ENCODE measurements around the gene FAM114A1.

FAM114A1 gene

GRCh38 chr4:38904682-38905081 is 37.1 kb downstream of the FAM114A1 start:
- no peaks in the 10 kb centered on the region for H4K20me1 ChIP-seq (ENCODE audit: insufficient read depth, low read length, poor library complexity, severe bottlenecking)
- no peak overlapping the region for H3K9ac ChIP-seq (ENCODE audit: low read depth, low read length, poor library complexity, severe bottlenecking)
- peaks cover 12% of the 10 kb centered on the region for H3K4me1 ChIP-seq (ENCODE audit: insufficient read depth, low read length, poor library complexity, severe bottlenecking)
- H3K27me3 ChIP-seq (ENCODE audit: insufficient read depth, low read length, poor library complexity, severe bottlenecking) = no peaks in the 10 kb centered on the region
- H3K9me3 ChIP-seq (ENCODE audit: insufficient read depth, low read depth, low read length) = no peaks in the 10 kb centered on the region
- H3K4me3 ChIP-seq (ENCODE audit: low read length, poor library complexity, severe bottlenecking) = no peak overlapping the region
- peak overlapping the region; percentile 38; the same call in 1 of the 2 replicates for H2AFZ ChIP-seq (ENCODE audit: low read length)
- H3K4me2 ChIP-seq (ENCODE audit: low read depth, low read length, poor library complexity, severe bottlenecking) = no peak overlapping the region
- no peaks in the 10 kb centered on the region for H3F3A ChIP-seq (ENCODE audit: low read depth)
- TF ChIP-seq CTCF (conservative IDR thresholded peaks at IDR 0.05; ENCODE audit: low read length) (no peak), EZH2phosphoT487 (IDR thresholded peaks at IDR 0.05; ENCODE audit: borderline replicate concordance) (no peak)
- H3K9me2 ChIP-seq (replicated peaks; ENCODE audit: low read depth, low read length) = no peaks in the 10 kb centered on the region
- H3K36me3 ChIP-seq (ENCODE audit: insufficient read depth, low read length) = no peaks in the 10 kb centered on the region
- H3K79me2 ChIP-seq (ENCODE audit: insufficient read depth, low read length) = no peaks in the 10 kb centered on the region

DNA sequence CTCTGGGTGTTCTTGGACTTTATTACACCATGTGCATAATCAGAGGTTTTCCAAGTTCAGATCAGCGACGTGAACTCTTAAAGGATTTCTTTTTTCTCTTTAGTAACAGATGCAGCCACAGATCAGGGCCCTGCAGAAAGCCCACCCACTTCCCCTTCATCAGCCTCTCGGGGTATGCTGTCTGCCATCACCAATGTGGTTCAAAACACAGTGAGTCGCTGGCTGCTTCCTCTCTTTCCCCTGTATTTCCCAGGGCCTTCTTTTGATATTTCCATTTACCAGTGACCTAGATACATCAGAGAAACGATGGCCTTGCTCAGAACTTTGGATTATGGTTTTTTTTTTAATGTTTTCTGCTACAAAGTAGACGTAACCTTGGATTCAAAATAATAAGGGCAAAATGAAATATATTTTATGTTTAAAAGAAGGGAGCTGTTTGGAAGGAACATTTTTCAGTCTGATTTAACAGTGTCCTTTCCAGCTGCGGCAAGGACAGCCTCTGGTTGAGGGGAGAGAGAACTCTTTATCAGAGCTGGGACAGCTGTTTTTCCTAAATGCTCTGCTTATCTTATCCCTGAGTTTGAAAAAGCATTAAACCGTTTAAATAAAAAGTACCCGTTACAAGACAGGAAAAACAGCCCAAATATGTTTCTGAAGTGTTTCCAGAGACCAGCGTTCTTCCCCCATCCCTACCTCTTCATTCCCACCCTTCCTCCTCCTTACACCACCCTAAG is 38.2 kb downstream of the FAM114A1 start:
- H3K4me2 ChIP-seq (ENCODE audit: low read depth, low read length, poor library complexity, severe bottlenecking) = peak overlapping the region; percentile 40
- H3K4me3 ChIP-seq (ENCODE audit: low read length, poor library complexity, severe bottlenecking) = no peak overlapping the region
- no peaks in the 10 kb centered on the region for H3K9me3 ChIP-seq (ENCODE audit: insufficient read depth, low read depth, low read length)
- peaks cover 12% of the 10 kb centered on the region for H3K4me1 ChIP-seq (ENCODE audit: insufficient read depth, low read length, poor library complexity, severe bottlenecking)
- no peaks in the 10 kb centered on the region for H3F3A ChIP-seq (ENCODE audit: low read depth)
- no peaks in the 10 kb centered on the region for H3K27me3 ChIP-seq (ENCODE audit: insufficient read depth, low read length, poor library complexity, severe bottlenecking)
- TF ChIP-seq EZH2phosphoT487 (IDR thresholded peaks at IDR 0.05; ENCODE audit: borderline replicate concordance) (no peak), CTCF (conservative IDR thresholded peaks at IDR 0.05; ENCODE audit: low read length) (no peak)
- no peaks in the 10 kb centered on the region for H3K9me2 ChIP-seq (replicated peaks; ENCODE audit: low read depth, low read length)
- no peaks in the 10 kb centered on the region for H4K20me1 ChIP-seq (ENCODE audit: insufficient read depth, low read length, poor library complexity, severe bottlenecking)
- H3K79me2 ChIP-seq (ENCODE audit: insufficient read depth, low read length) = no peaks in the 10 kb centered on the region
- peak overlapping the region; percentile 13 for H3K9ac ChIP-seq (ENCODE audit: low read depth, low read length, poor library complexity, severe bottlenecking)
- H3K36me3 ChIP-seq (ENCODE audit: insufficient read depth, low read length) = no peaks in the 10 kb centered on the region
- H2AFZ ChIP-seq (ENCODE audit: low read length) = peak overlapping the region; percentile 76

DNA sequence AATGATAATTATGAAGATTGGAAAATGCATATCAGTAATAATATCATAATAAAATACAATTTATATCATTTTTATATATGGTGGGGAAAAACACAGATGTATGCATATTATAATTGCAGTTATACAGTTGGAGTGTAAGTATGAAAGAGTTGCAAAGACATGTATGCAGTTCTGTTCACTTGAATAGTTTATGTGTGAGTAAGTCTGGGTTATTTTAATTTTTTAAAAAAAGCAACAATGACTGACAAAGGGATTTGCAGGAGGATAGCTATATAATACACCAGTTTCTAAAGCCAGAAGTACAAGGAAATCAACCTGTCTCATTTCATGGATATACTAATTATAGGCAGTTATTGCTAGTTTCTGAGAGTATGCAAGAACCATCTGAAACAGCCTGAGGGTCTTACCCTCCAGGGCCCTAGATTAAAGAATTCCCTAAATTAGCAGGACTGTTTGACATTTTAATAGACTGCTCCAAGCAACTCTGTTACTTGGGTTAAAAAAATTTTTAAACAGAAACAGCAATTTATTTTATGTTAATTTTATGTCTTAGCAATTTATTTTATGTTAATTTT is 40.2 kb downstream of the FAM114A1 start:
- Histone ChIP-seq H2AFZ (ENCODE audit: low read length) (no peak overlapping the region), H3K79me2 (ENCODE audit: insufficient read depth, low read length) (no peaks in the 10 kb centered on the region), H3K9me2 (replicated peaks; ENCODE audit: low read depth, low read length) (no peaks in the 10 kb centered on the region), H3K9me3 (ENCODE audit: insufficient read depth, low read depth, low read length) (no peaks in the 10 kb centered on the region), H3K4me1 (ENCODE audit: insufficient read depth, low read length, poor library complexity, severe bottlenecking) (peaks cover 14% of the 10 kb centered on the region), H3K9ac (ENCODE audit: low read depth, low read length, poor library complexity, severe bottlenecking) (no peak overlapping the region), H3K27me3 (ENCODE audit: insufficient read depth, low read length, poor library complexity, severe bottlenecking) (no peaks in the 10 kb centered on the region), H3K4me2 (ENCODE audit: low read depth, low read length, poor library complexity, severe bottlenecking) (no peak overlapping the region), H3F3A (ENCODE audit: low read depth) (peaks cover 2% of the 10 kb centered on the region; the same call in 1 of the 2 replicates), H3K4me3 (ENCODE audit: low read length, poor library complexity, severe bottlenecking) (no peak overlapping the region), H3K36me3 (ENCODE audit: insufficient read depth, low read length) (no peaks in the 10 kb centered on the region), H4K20me1 (ENCODE audit: insufficient read depth, low read length, poor library complexity, severe bottlenecking) (no peaks in the 10 kb centered on the region)
- TF ChIP-seq EZH2phosphoT487 (IDR thresholded peaks at IDR 0.05; ENCODE audit: borderline replicate concordance) = no peak
- no peak for TF ChIP-seq CTCF (conservative IDR thresholded peaks at IDR 0.05; ENCODE audit: low read length)
